ENCODE measurements around the gene RNF112.

DNA sequence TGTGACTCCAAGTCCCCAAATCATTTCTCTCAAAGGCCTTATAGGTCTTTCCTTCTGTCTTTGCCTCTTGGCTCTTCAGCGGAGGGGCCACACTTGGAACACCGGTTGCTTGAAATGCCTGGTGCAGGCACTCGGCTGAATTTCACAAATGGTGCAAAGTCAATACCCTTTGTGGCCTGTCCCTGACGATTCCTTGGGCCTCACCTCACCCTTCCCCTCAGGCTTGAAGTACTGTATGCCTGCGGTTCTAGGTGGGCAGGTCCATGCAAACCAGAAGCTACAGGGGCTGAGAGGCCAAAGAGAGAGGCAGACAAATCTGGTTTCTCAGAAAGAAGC, 44.4 kb upstream of the RNF112 start:
- TF ChIP-seq ZNF138 (CRISPR knock-in tag; conservative IDR thresholded peaks at IDR 0.05) (no peak), CREM (CRISPR knock-in tag; IDR thresholded peaks at IDR 0.05) (no peak), IRF2 (CRISPR knock-in tag; IDR thresholded peaks at IDR 0.05; ENCODE audit: borderline replicate concordance, low read depth) (no peak), MYBL2 (CRISPR knock-in tag; IDR thresholded peaks at IDR 0.05) (no peak), JUN (CRISPR knock-in tag; IDR thresholded peaks at IDR 0.05) (no peak), ZNF219 (CRISPR knock-in tag; IDR thresholded peaks at IDR 0.05; ENCODE audit: borderline replicate concordance) (no peak), FOXK1 (CRISPR knock-in tag; IDR thresholded peaks at IDR 0.05) (no peak), ZNF416 (CRISPR knock-in tag; IDR thresholded peaks at IDR 0.05) (no peak), NR3C1 (CRISPR knock-in tag; conservative IDR thresholded peaks at IDR 0.05; ENCODE audit: low read depth) (no peak), NR1H2 (CRISPR knock-in tag; IDR thresholded peaks at IDR 0.05) (no peak)
- TF ChIP-seq, protein P1, sequence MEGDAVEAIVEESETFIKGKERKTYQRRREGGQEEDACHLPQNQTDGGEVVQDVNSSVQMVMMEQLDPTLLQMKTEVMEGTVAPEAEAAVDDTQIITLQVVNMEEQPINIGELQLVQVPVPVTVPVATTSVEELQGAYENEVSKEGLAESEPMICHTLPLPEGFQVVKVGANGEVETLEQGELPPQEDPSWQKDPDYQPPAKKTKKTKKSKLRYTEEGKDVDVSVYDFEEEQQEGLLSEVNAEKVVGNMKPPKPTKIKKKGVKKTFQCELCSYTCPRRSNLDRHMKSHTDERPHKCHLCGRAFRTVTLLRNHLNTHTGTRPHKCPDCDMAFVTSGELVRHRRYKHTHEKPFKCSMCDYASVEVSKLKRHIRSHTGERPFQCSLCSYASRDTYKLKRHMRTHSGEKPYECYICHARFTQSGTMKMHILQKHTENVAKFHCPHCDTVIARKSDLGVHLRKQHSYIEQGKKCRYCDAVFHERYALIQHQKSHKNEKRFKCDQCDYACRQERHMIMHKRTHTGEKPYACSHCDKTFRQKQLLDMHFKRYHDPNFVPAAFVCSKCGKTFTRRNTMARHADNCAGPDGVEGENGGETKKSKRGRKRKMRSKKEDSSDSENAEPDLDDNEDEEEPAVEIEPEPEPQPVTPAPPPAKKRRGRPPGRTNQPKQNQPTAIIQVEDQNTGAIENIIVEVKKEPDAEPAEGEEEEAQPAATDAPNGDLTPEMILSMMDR (IDR thresholded peaks at IDR 0.05): no peak
- TF ChIP-seq, protein P2, sequence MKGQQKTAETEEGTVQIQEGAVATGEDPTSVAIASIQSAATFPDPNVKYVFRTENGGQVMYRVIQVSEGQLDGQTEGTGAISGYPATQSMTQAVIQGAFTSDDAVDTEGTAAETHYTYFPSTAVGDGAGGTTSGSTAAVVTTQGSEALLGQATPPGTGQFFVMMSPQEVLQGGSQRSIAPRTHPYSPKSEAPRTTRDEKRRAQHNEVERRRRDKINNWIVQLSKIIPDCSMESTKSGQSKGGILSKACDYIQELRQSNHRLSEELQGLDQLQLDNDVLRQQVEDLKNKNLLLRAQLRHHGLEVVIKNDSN (CRISPR knock-in tag; IDR thresholded peaks at IDR 0.05): no peak
- TF ChIP-seq, protein P3, sequence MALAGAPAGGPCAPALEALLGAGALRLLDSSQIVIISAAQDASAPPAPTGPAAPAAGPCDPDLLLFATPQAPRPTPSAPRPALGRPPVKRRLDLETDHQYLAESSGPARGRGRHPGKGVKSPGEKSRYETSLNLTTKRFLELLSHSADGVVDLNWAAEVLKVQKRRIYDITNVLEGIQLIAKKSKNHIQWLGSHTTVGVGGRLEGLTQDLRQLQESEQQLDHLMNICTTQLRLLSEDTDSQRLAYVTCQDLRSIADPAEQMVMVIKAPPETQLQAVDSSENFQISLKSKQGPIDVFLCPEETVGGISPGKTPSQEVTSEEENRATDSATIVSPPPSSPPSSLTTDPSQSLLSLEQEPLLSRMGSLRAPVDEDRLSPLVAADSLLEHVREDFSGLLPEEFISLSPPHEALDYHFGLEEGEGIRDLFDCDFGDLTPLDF (CRISPR knock-in tag; IDR thresholded peaks at IDR 0.05): no peak
- TF ChIP-seq, protein P4, sequence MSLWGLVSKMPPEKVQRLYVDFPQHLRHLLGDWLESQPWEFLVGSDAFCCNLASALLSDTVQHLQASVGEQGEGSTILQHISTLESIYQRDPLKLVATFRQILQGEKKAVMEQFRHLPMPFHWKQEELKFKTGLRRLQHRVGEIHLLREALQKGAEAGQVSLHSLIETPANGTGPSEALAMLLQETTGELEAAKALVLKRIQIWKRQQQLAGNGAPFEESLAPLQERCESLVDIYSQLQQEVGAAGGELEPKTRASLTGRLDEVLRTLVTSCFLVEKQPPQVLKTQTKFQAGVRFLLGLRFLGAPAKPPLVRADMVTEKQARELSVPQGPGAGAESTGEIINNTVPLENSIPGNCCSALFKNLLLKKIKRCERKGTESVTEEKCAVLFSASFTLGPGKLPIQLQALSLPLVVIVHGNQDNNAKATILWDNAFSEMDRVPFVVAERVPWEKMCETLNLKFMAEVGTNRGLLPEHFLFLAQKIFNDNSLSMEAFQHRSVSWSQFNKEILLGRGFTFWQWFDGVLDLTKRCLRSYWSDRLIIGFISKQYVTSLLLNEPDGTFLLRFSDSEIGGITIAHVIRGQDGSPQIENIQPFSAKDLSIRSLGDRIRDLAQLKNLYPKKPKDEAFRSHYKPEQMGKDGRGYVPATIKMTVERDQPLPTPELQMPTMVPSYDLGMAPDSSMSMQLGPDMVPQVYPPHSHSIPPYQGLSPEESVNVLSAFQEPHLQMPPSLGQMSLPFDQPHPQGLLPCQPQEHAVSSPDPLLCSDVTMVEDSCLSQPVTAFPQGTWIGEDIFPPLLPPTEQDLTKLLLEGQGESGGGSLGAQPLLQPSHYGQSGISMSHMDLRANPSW (CRISPR knock-in tag; conservative IDR thresholded peaks at IDR 0.05; ENCODE audit: low read depth): no peak
